Memory B cell (primary cell): ENCODE measurements around the gene AMN.
"Not testable (repeated sequence)": the region's sequence is repeated elsewhere in the genome, so short reads cannot be mapped to it uniquely, and the experiment has no call there.

Experiments used
- ATAC-seq: fragments of 150-1000 bp; cut with Tn5 transposase; 2 replicates; pipeline ENCODE4 v1.10.0; 2021; ENCODE audit warnings: low read depth, mild to moderate bottlenecking, moderate library complexity
- DNase-seq, 2 donors: peaks; one replicate each; pipeline ENCODE4 v3.0.0; 2022; ENCODE audit warnings: low spot score in 2 of 2
- H3K27ac Mint-ChIP-seq: one replicate; pipeline ENCODE4 v1.8.0; 2022; ENCODE audit warnings: mild to moderate bottlenecking, moderate library complexity, mixed read lengths
- H3K27me3 Mint-ChIP-seq: one replicate; pipeline ENCODE4 v1.8.0; 2022; ENCODE audit warnings: mixed read lengths
- H3K36me3 Mint-ChIP-seq: one replicate; pipeline ENCODE4 v1.8.0; 2022; ENCODE audit warnings: mild to moderate bottlenecking, mixed read lengths
- H3K4me1 Mint-ChIP-seq: one replicate; pipeline ENCODE4 v1.8.0; 2022; ENCODE audit warnings: mixed read lengths
- H3K4me3 Mint-ChIP-seq: one replicate; pipeline ENCODE4 v1.8.0; 2022; ENCODE audit warnings: mild to moderate bottlenecking, moderate library complexity, mixed read lengths
- H3K9me3 Mint-ChIP-seq: one replicate; pipeline ENCODE4 v1.8.0; 2022; ENCODE audit warnings: mixed read lengths

Gene AMN

GRCh38 chr14:102924632-102925588, 2.4 kb downstream of the AMN start:
- Mint-ChIP-seq H3K4me3 (no peak overlapping the region), H3K4me1 (peaks cover 17% of the 10 kb centered on the region), H3K27ac (no peak overlapping the region), H3K27me3 (peaks cover 2% of the 10 kb centered on the region), H3K36me3 (no peaks in the 10 kb centered on the region), H3K9me3 (no peaks in the 10 kb centered on the region)
- DNase-seq (no peak), ATAC-seq (no peak)

DNA sequence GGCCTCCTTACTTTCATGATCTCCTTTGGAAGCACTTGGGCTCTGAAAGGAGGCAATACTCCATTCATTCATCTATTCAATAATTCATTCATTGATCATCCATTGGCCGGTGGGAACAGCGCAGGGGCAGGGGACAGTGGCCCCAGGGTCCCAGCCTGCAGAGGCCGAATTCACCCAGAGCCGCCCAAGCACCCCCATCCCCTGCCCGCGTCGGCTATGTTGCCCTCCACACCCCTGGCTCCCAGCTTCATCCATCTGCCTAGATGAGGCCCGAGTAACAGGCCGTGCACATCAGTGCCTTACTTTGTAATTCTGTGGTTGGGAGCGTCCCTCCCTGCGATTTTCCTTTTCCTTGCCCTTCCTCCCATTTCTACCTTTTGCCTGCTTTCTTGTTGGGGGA, 3.2 kb downstream of the AMN start:
- ATAC-seq (no peak), DNase-seq (no peak)
- no peak overlapping the region for H3K4me3 Mint-ChIP-seq
- H3K27ac Mint-ChIP-seq = no peak overlapping the region
- H3K36me3 Mint-ChIP-seq = no peaks in the 10 kb centered on the region
- H3K4me1 Mint-ChIP-seq = peaks cover 17% of the 10 kb centered on the region
- no peaks in the 10 kb centered on the region for H3K9me3 Mint-ChIP-seq
- peaks cover 2% of the 10 kb centered on the region for H3K27me3 Mint-ChIP-seq

DNA sequence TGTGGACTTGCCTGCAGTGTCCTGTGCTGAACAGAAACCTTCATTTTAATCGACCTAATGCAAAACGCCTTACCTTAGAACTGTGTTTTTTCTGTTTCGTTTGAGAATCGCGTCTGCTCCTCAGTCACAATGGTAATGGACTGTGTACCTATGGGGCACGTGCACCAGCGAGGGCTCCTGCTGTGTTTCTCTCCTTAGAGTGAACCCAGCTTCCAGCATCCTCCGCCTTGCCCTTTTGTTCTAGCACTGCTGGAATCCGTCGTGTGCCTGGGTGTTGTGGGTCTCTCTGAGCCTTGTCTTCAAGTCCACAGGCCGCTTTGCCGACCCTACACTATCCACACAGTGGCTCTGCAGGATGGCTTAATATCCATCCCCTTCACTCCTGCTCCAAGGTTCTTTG, 3.6 kb downstream of the AMN start:
- Mint-ChIP-seq H3K27me3 (peaks cover 2% of the 10 kb centered on the region), H3K4me1 (peaks cover 17% of the 10 kb centered on the region), H3K9me3 (no peaks in the 10 kb centered on the region), H3K27ac (no peak overlapping the region), H3K4me3 (no peak overlapping the region), H3K36me3 (no peaks in the 10 kb centered on the region)
- ATAC-seq (no peak), DNase-seq (no peak)

DNA sequence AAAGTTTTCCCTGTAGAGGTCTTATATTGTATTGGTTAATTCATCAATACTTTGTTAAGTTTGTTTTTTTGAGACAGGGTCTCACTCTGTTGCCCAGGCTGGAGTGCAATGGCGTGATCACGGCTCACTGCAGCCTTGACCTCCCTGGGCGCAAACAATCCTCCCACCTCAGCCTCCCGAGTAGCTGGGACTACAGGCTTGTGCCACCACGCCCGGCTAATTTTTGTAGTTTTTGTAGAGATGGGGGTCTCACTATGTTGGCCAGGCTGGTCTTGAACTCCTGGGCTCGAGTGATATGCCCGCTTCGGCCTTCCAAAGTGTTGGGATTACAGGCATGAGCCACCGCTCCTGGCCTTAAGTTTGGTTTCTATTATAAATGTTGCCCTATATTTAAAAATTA, 4.4 kb downstream of the AMN start:
- not testable (repeated sequence) for H3K4me3 Mint-ChIP-seq, H3K27ac Mint-ChIP-seq

GRCh38 chr14:102927346-102927877, 4.9 kb downstream of the AMN start:
- Mint-ChIP-seq H3K27ac (no peak overlapping the region), H3K27me3 (peaks cover 2% of the 10 kb centered on the region), H3K4me1 (peaks cover 17% of the 10 kb centered on the region), H3K9me3 (no peaks in the 10 kb centered on the region), H3K4me3 (peak overlapping the region; percentile 70), H3K36me3 (no peaks in the 10 kb centered on the region)
- DNase-seq (no peak), ATAC-seq (no peak)

More for the DNA sequence above, 4.4 kb downstream of the AMN start:
- peaks cover 17% of the 10 kb centered on the region for H3K4me1 Mint-ChIP-seq
- H3K36me3 Mint-ChIP-seq, H3K9me3 Mint-ChIP-seq, ATAC-seq, H3K27me3 Mint-ChIP-seq, DNase-seq: not testable (repeated sequence)

GRCh38 chr14:102927878-102928411, 5.5 kb downstream of the AMN start:
- peak overlapping the region; percentile 70 for H3K4me3 Mint-ChIP-seq
- no peak for DNase-seq
- peaks cover 17% of the 10 kb centered on the region for H3K4me1 Mint-ChIP-seq
- ATAC-seq = peak; percentile 14
- H3K36me3 Mint-ChIP-seq = no peaks in the 10 kb centered on the region
- H3K27ac Mint-ChIP-seq = no peak overlapping the region
- peaks cover 2% of the 10 kb centered on the region for H3K27me3 Mint-ChIP-seq
- no peaks in the 10 kb centered on the region for H3K9me3 Mint-ChIP-seq

GRCh38 chr14:102928412-102929240, 6.2 kb downstream of the AMN start:
- Mint-ChIP-seq H3K4me3 (peak overlapping the region; percentile 70), H3K4me1 (peaks cover 15% of the 10 kb centered on the region), H3K9me3 (no peaks in the 10 kb centered on the region), H3K27me3 (peaks cover 2% of the 10 kb centered on the region), H3K27ac (no peak overlapping the region), H3K36me3 (peaks cover 1% of the 10 kb centered on the region)
- ATAC-seq (peak; percentile 84), DNase-seq (peak; percentile 71 to 77)

- Mint-ChIP-seq H3K9me3 (no peaks in the 10 kb centered on the region), H3K4me3 (peak overlapping the region; percentile 43), H3K27ac (no peak overlapping the region), H3K36me3 (peaks cover 1% of the 10 kb centered on the region), H3K4me1 (peaks cover 13% of the 10 kb centered on the region), H3K27me3 (peaks cover 2% of the 10 kb centered on the region)
- ATAC-seq = no peak
- DNase-seq = no peak
These were observed 7.0 kb downstream of the AMN start for GRCh38 chr14:102929241-102930137.

DNA sequence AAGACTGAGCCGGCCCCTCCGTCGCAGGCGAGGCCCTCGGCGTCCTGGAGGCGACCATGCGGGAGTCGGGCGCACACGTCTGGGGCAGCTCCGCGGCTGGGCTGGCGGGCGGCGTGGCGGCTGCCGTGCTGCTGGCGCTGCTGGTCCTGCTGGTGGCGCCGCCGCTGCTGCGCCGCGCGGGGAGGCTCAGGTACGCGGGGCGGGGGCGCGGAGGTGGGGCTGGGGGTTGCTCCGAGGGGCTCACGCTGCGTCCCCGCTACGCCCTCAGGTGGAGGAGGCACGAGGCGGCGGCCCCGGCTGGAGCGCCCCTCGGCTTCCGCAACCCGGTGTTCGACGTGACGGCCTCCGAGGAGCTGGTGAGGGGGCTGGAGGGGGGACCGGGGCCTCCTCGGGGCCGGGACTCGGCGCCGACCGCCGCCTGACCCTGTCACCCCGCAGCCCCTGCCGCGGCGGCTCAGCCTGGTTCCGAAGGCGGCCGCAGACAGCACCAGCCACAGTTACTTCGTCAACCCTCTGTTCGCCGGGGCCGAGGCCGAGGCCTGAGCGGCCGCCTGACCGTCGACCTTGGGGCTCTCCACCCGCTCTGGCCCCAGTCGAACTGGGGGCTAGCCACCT, 7.8 kb downstream of the AMN start:
- H3K4me1 Mint-ChIP-seq = peaks cover 16% of the 10 kb centered on the region
- DNase-seq (no peak), ATAC-seq (peak; percentile 12)
- no peak overlapping the region for H3K27ac Mint-ChIP-seq
- peaks cover 1% of the 10 kb centered on the region for H3K36me3 Mint-ChIP-seq
- peaks cover 2% of the 10 kb centered on the region for H3K27me3 Mint-ChIP-seq
- H3K4me3 Mint-ChIP-seq = no peak overlapping the region
- no peaks in the 10 kb centered on the region for H3K9me3 Mint-ChIP-seq

GRCh38 chr14:102930753-102931579, 8.5 kb downstream of the AMN start:
- H3K27ac Mint-ChIP-seq = no peak overlapping the region
- H3K27me3 Mint-ChIP-seq = peaks cover under 1% of the 10 kb centered on the region
- peaks cover 1% of the 10 kb centered on the region for H3K36me3 Mint-ChIP-seq
- peaks cover 18% of the 10 kb centered on the region for H3K4me1 Mint-ChIP-seq
- no peak overlapping the region for H3K4me3 Mint-ChIP-seq
- DNase-seq (no peak), ATAC-seq (no peak)
- no peaks in the 10 kb centered on the region for H3K9me3 Mint-ChIP-seq

DNA sequence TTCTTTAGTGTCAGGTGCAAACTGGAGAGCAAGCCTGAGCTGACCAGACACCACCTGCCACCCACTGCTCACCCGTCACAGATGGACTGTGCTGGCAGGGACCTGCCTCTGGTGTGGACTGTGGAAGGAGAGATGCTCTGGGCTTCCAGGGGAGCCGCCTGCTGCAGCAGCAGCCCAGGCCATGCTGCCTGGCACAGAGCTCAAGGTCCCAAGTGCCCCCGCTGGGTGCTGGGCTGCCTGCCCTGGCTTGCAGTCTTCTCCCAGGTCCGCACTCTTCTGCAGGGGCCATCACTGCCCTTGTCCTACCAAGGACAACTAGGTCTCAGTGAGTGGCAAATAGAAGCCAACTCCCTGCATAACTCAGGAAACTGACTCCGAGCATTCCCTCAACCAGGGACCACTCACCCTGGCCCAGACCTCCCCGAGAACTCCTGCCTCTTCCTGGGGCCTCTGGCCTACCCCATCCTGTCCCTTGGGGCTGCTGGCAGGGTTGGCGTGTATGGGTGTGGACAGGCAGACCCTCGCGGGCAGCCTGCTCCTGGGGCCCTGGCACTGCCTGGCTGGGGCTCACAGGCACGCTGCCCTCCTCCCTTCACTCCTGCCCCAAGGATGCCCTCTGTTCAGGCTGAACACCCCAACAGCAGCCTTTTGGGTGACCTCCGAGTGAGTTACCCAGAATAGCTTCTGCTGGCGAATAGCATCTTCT, 9.3 kb downstream of the AMN start:
- Mint-ChIP-seq H3K27ac (no peak overlapping the region), H3K9me3 (no peaks in the 10 kb centered on the region), H3K4me3 (no peak overlapping the region), H3K36me3 (peaks cover 4% of the 10 kb centered on the region), H3K4me1 (peaks cover 20% of the 10 kb centered on the region), H3K27me3 (no peaks in the 10 kb centered on the region)
- DNase-seq = no peak
- no peak for ATAC-seq
